KMS-11 (cell line): ENCODE data around the gene UBA3.

ENCODE experiments used
- H2AFZ ChIP-seq: fragments of 200-600 bp; sonication (generic); 2 replicates; pipeline ENCODE4 v1.6.1; 2016; ENCODE audit warnings: antibody characterized with exemption, mixed run types, low read depth
- H3K27ac ChIP-seq: fragments of 200-600 bp; sonication (generic); 2 replicates; pipeline ENCODE4 v1.6.1; 2016; ENCODE audit warnings: mild to moderate bottlenecking, mixed run types
- H3K27me3 ChIP-seq: fragments of 200-600 bp; sonication (generic); 2 replicates; pipeline ENCODE4 v1.6.1; 2017; ENCODE audit warnings: mild to moderate bottlenecking, low read depth, mixed run types, moderate library complexity; ENCODE audit not compliant: insufficient read depth
- H3K36me3 ChIP-seq: fragments of 200-600 bp; sonication (generic); 2 replicates; pipeline ENCODE4 v1.6.1; 2017; ENCODE audit warnings: mild to moderate bottlenecking, mixed run types; ENCODE audit not compliant: insufficient read depth
- H3K4me1 ChIP-seq: fragments of 200-600 bp; sonication (generic); 2 replicates; pipeline ENCODE4 v1.6.1; 2016; ENCODE audit warnings: mild to moderate bottlenecking, low read depth, mixed run types; ENCODE audit not compliant: poor library complexity, severe bottlenecking
- H3K4me2 ChIP-seq: fragments of 200-600 bp; sonication (generic); 2 replicates; pipeline ENCODE4 v1.7.0; 2016; ENCODE audit warnings: mild to moderate bottlenecking, mixed run types
- H3K4me3 ChIP-seq: fragments of 200-600 bp; sonication (generic); IDR thresholded peaks from 2 replicates; pipeline ENCODE4 v1.6.1; 2017; ENCODE audit warnings: low read depth, low read length, mixed read lengths; ENCODE audit not compliant: insufficient read depth
- H3K79me2 ChIP-seq: fragments of 200-600 bp; sonication (generic); 2 replicates; pipeline ENCODE4 v1.6.1; 2016; ENCODE audit warnings: low read depth, mixed run types; ENCODE audit not compliant: insufficient read depth
- H3K9ac ChIP-seq: fragments of 200-600 bp; sonication (generic); 2 replicates; pipeline ENCODE4 v1.6.1; 2016; ENCODE audit warnings: mild to moderate bottlenecking, mixed run types
- H4K20me1 ChIP-seq: fragments of 200-600 bp; sonication (generic); 2 replicates; pipeline ENCODE4 v1.6.1; 2016; ENCODE audit warnings: mild to moderate bottlenecking, mixed run types; ENCODE audit not compliant: insufficient read depth
- CTCF ChIP-seq: fragments of 200-600 bp; sonication (generic); conservative IDR thresholded peaks from 2 replicates; pipeline ENCODE4 v1.6.1; 2017; ENCODE audit warnings: low read depth, mild to moderate bottlenecking, antibody characterized with exemption, low read length, moderate library complexity, mixed read lengths

Gene UBA3

GRCh38 chr3:69013253-69014021 is 66.7 kb downstream of the UBA3 start, which contains the start of gene EOGT:
TSS of gene EOGT (minus strand) at chr3:69013684. CDS start at chr3:69009846, 3,838 bp downstream.
- peak; percentile 47; the same call in 1 of the 2 replicates for TF ChIP-seq CTCF
- Histone ChIP-seq H3K27ac (peak within 1 kb of the TSS; percentile 32), H3K4me3 (peak within 1 kb of the TSS; percentile 69), H3K36me3 (no peaks in the 10 kb centered on the region), H3K9ac (peak within 1 kb of the TSS; percentile 71), H4K20me1 (no peaks in the 10 kb centered on the region), H3K4me2 (peak within 1 kb of the TSS; percentile 54), H2AFZ (peak within 1 kb of the TSS; percentile 76), H3K4me1 (peaks cover 10% of the 10 kb centered on the region), H3K79me2 (no peaks in the 10 kb centered on the region), H3K27me3 (no peaks in the 10 kb centered on the region)

- Histone ChIP-seq H3K27me3 (no peaks in the 10 kb centered on the region), H3K27ac (no peak overlapping the region), H3K79me2 (no peaks in the 10 kb centered on the region), H3K9ac (peak overlapping the region; percentile 71; the same call in 1 of the 2 replicates), H2AFZ (peak overlapping the region; percentile 76; the same call in 1 of the 2 replicates), H3K4me2 (no peak overlapping the region), H3K4me1 (peaks cover 10% of the 10 kb centered on the region), H3K4me3 (peak overlapping the region; percentile 69), H3K36me3 (no peaks in the 10 kb centered on the region), H4K20me1 (no peaks in the 10 kb centered on the region)
- TF ChIP-seq CTCF, result no peak
Observed at GRCh38 chr3:69012800-69013252, 67.3 kb downstream of the UBA3 start.

- Histone ChIP-seq H3K9ac (no peak overlapping the region), H3K27me3 (no peaks in the 10 kb centered on the region), H2AFZ (no peak overlapping the region), H3K4me2 (no peak overlapping the region), H3K36me3 (no peaks in the 10 kb centered on the region), H4K20me1 (no peaks in the 10 kb centered on the region), H3K4me3 (no peak overlapping the region), H3K4me1 (peaks cover 10% of the 10 kb centered on the region), H3K27ac (no peak overlapping the region), H3K79me2 (no peaks in the 10 kb centered on the region)
- TF ChIP-seq CTCF, result no peak
Observed at GRCh38 chr3:69012100-69012799, 67.9 kb downstream of the UBA3 start.

GRCh38 chr3:69011096-69011730 is 69.0 kb downstream of the UBA3 start:
- Histone ChIP-seq H3K9ac (no peak overlapping the region), H3K4me3 (no peak overlapping the region), H3K27ac (no peak overlapping the region), H3K79me2 (no peaks in the 10 kb centered on the region), H2AFZ (no peak overlapping the region), H4K20me1 (no peaks in the 10 kb centered on the region), H3K4me1 (peaks cover 10% of the 10 kb centered on the region), H3K36me3 (no peaks in the 10 kb centered on the region), H3K27me3 (no peaks in the 10 kb centered on the region), H3K4me2 (no peak overlapping the region)
- no peak for TF ChIP-seq CTCF
